Measurements from ENCODE around the gene TBL1Y. TPM values are rescaled to one million over a fixed set of nuclear protein-coding genes. Genes with fewer than 3 reads are reported as not detected.
"Not testable (repeated sequence)": the region's sequence is repeated elsewhere in the genome, so short reads cannot be mapped to it uniquely, and the experiment has no call there.

TBL1Y gene
- total and polyA plus RNA-seq, 2 experiments from 2014 or later: 2.6 to 5.8 TPM

- Mint-ChIP-seq H3K4me1 (peaks cover 20% of the 10 kb centered on the region), H3K27me3 (ENCODE audit: insufficient read depth, low read depth, poor library complexity) (peaks cover 11% of the 10 kb centered on the region)
- not testable (repeated sequence) for H2AFZ ChIP-seq; H3K4me3 Mint-ChIP-seq; H3K4me3 ChIP-seq; H3K27ac Mint-ChIP-seq; H4K20me1 ChIP-seq (replicated peaks; ENCODE audit: insufficient read depth); H3K36me3 Mint-ChIP-seq (ENCODE audit: low read depth); H3K9me2 ChIP-seq (ENCODE audit: insufficient read depth); H3K4me1 ChIP-seq (ENCODE audit: insufficient read depth); H3K27ac ChIP-seq (ENCODE audit: low read depth); H3K36me3 ChIP-seq (ENCODE audit: insufficient read depth); ATAC-seq; H3K9me3 Mint-ChIP-seq; H3F3A ChIP-seq (replicated peaks; ENCODE audit: low read depth); DNase-seq (ENCODE audit: low spot score)
- Histone ChIP-seq H3K4me2 (peak overlapping the region; percentile 82), H3K79me2 (replicated peaks; ENCODE audit: insufficient read depth) (peaks cover 10% of the 10 kb centered on the region), H3K27me3 (ENCODE audit: insufficient read depth) (peaks cover 28% of the 10 kb centered on the region; the same call in 1 of the 2 replicates)
These were observed 2.5 kb upstream of the TBL1Y start for GRCh38 chrY:6908021-6908420.

- H2AFZ ChIP-seq: no peak overlapping the region
- peaks cover 11% of the 10 kb centered on the region for H3K27me3 Mint-ChIP-seq (ENCODE audit: insufficient read depth, low read depth, poor library complexity)
- ATAC-seq (peak; percentile 11), DNase-seq (ENCODE audit: low spot score) (peak; percentile 84)
- H3K27ac Mint-ChIP-seq: peak overlapping the region; percentile 95
- H4K20me1 ChIP-seq (replicated peaks; ENCODE audit: insufficient read depth): 0 out of 2 replicates have a peak, but pooled peaks cover 5% of the 10 kb centered on the region
- no peaks in the 10 kb centered on the region for H3F3A ChIP-seq (replicated peaks; ENCODE audit: low read depth)
- peaks cover 5% of the 10 kb centered on the region for H3K4me1 ChIP-seq (ENCODE audit: insufficient read depth)
- H3K36me3 Mint-ChIP-seq (ENCODE audit: low read depth): peaks cover 18% of the 10 kb centered on the region
- no peaks in the 10 kb centered on the region for H3K9me2 ChIP-seq (ENCODE audit: insufficient read depth)
- peaks cover 28% of the 10 kb centered on the region; the same call in 1 of the 2 replicates for H3K27me3 ChIP-seq (ENCODE audit: insufficient read depth)
- peaks cover 20% of the 10 kb centered on the region for H3K79me2 ChIP-seq (replicated peaks; ENCODE audit: insufficient read depth)
- H3K4me2 ChIP-seq: peak overlapping the region; percentile 82
- H3K27ac ChIP-seq (ENCODE audit: low read depth): no peak overlapping the region
- H3K36me3 ChIP-seq (ENCODE audit: insufficient read depth): no peaks in the 10 kb centered on the region
- H3K4me3 ChIP-seq: peak overlapping the region; percentile 68
- TF ChIP-seq ZNF114 (CRISPR knock-in tag; IDR thresholded peaks at IDR 0.05): no peak
- TF ChIP-seq STAT1 (IDR thresholded peaks at IDR 0.05; ENCODE audit: unreplicated experiment): no peak
- TF ChIP-seq NANOG (IDR thresholded peaks at IDR 0.05; ENCODE audit: borderline replicate concordance): no peak
- TF ChIP-seq CTCF (conservative IDR thresholded peaks at IDR 0.05; ENCODE audit: low read depth in 2 of 2): no peak
- no peak for TF ChIP-seq REST (IDR thresholded peaks at IDR 0.05; ENCODE audit: unreplicated experiment)
- no peak for TF ChIP-seq ZNF462 (CRISPR knock-in tag; IDR thresholded peaks at IDR 0.05)
- H3K4me1 Mint-ChIP-seq: peaks cover 22% of the 10 kb centered on the region
- peak overlapping the region; percentile 86 for H3K4me3 Mint-ChIP-seq
- no peaks in the 10 kb centered on the region for H3K9me3 Mint-ChIP-seq
These were observed 1.4 kb upstream of the TBL1Y start for GRCh38 chrY:6909118-6909521.

All from GM23338 (cell line).